CD14-positive monocyte (primary cell): ENCODE data around the gene ZNF76. TPM values are rescaled to one million over a fixed set of nuclear protein-coding genes. Genes with fewer than 3 reads are reported as not detected.
"Not testable (repeated sequence)": the region's sequence is repeated elsewhere in the genome, so short reads cannot be mapped to it uniquely, and the experiment has no call there.

Experiments used
- DNase-seq, 3 donors: peaks; one replicate each; pipeline ENCODE4 v3.0.0-alpha.2; 2011 to 2022
- H2AFZ ChIP-seq: 2 replicates; pipeline ENCODE4 v1.6.0; 2012; ENCODE audit warnings: mild to moderate bottlenecking, low read depth, low read length, inconsistent platforms; ENCODE audit not compliant: insufficient read depth, poor library complexity, severe bottlenecking
- H3K27ac ChIP-seq, 2 donors: 1 replicate in 1 of 2; 2 replicates in 1 of 2; pipeline ENCODE4 v1.5.1; 2012 to 2013; ENCODE audit warnings: low read length in 2 of 2, control low read depth in 1 of 2, inconsistent platforms in 1 of 2, low read depth in 1 of 2, mild to moderate bottlenecking in 1 of 2
- H3K27me3 ChIP-seq, 2 donors: one replicate each; pipeline versions ENCODE4 v1.6.0 to v1.6.1; 2011 to 2013; ENCODE audit warnings: low read length in 2 of 2; ENCODE audit not compliant: control insufficient read depth in 2 of 2, insufficient read depth in 2 of 2
- H3K36me3 ChIP-seq, 2 donors: replicated peaks in 1 of 2; 1 replicate in 1 of 2; 2 replicates in 1 of 2; pipeline versions ENCODE4 v1.5.1 to v1.6.1; 2012 to 2013; ENCODE audit warnings: low read length in 2 of 2, control low read depth in 1 of 2, inconsistent platforms in 1 of 2, mild to moderate bottlenecking in 1 of 2; ENCODE audit not compliant: insufficient read depth in 2 of 2, control insufficient read depth in 1 of 2
- H3K4me1 ChIP-seq, 2 donors: 1 replicate in 1 of 2; 2 replicates in 1 of 2; pipeline versions ENCODE4 v1.5.1 to v1.6.1; 2012 to 2013; ENCODE audit warnings: low read length in 2 of 2, control low read depth in 1 of 2, inconsistent platforms in 1 of 2, mild to moderate bottlenecking in 1 of 2, moderate library complexity in 1 of 2; ENCODE audit not compliant: insufficient read depth in 2 of 2, control insufficient read depth in 1 of 2
- H3K4me2 ChIP-seq: replicated peaks from 2 replicates; pipeline ENCODE3; 2012; ENCODE audit warnings: low read length, moderate library complexity, mild to moderate bottlenecking; ENCODE audit not compliant: poor library complexity, severe bottlenecking; ENCODE audit errors: extremely low read depth
- H3K4me3 ChIP-seq, 3 experiments: fragments of 200-600 bp in 1 of 3; sonication (generic) in 1 of 3; replicated peaks in 1 of 3; 1 replicate in 2 of 3; 2 replicates in 1 of 3; pipeline ENCODE4 v1.5.1; 2011 to 2013; ENCODE audit warnings: low read length in 3 of 3, mild to moderate bottlenecking in 3 of 3, control low read depth in 2 of 3, low read depth in 2 of 3, inconsistent platforms in 1 of 3, moderate library complexity in 1 of 3
- H3K79me2 ChIP-seq: 2 replicates; pipeline ENCODE4 v1.6.0; 2012; ENCODE audit warnings: mild to moderate bottlenecking, control low read depth, inconsistent platforms, low read length, moderate library complexity; ENCODE audit not compliant: insufficient read depth
- H3K9ac ChIP-seq: 2 replicates; pipeline ENCODE4 v1.6.0; 2017; ENCODE audit warnings: low read length, mild to moderate bottlenecking; ENCODE audit not compliant: insufficient read depth, poor library complexity, severe bottlenecking
- H3K9me3 ChIP-seq, 2 donors: replicated peaks in 1 of 2; 1 replicate in 1 of 2; 2 replicates in 1 of 2; pipeline versions ENCODE4 v1.5.1 to v1.6.1; 2012 to 2013; ENCODE audit warnings: low read length in 2 of 2, control low read depth in 1 of 2; ENCODE audit not compliant: control insufficient read depth in 1 of 2, insufficient read depth in 1 of 2
- H4K20me1 ChIP-seq: 2 replicates; pipeline ENCODE4 v1.6.0; 2012; ENCODE audit warnings: mild to moderate bottlenecking, low read length, control low read depth, moderate library complexity; ENCODE audit not compliant: insufficient read depth
- H3K27ac Mint-ChIP-seq, 7 donors: one replicate each; pipeline ENCODE4 v1.8.0; 2020; ENCODE audit warnings: mild to moderate bottlenecking in 7 of 7, mixed read lengths in 7 of 7, moderate library complexity in 6 of 7, inconsistent platforms in 2 of 7
- H3K27me3 Mint-ChIP-seq, 3 donors: one replicate each; pipeline ENCODE4 v1.8.0; 2021 to 2022; ENCODE audit warnings: low read depth in 3 of 3, mild to moderate bottlenecking in 3 of 3, mixed read lengths in 3 of 3, moderate library complexity in 3 of 3, inconsistent platforms in 1 of 3
- H3K36me3 Mint-ChIP-seq, 2 donors: one replicate each; pipeline ENCODE4 v1.8.0; 2020; ENCODE audit warnings: mixed read lengths in 2 of 2, inconsistent platforms in 1 of 2, mild to moderate bottlenecking in 1 of 2
- H3K4me1 Mint-ChIP-seq: one replicate; pipeline ENCODE4 v1.8.0; 2020; ENCODE audit warnings: mild to moderate bottlenecking, mixed read lengths
- H3K4me3 Mint-ChIP-seq, 2 donors: one replicate each; pipeline ENCODE4 v1.8.0; 2020; ENCODE audit warnings: mild to moderate bottlenecking in 2 of 2, mixed read lengths in 2 of 2, moderate library complexity in 1 of 2
- H3K9me3 Mint-ChIP-seq, 7 donors: one replicate each; pipeline ENCODE4 v1.8.0; 2020 to 2022; ENCODE audit warnings: mixed read lengths in 7 of 7, mild to moderate bottlenecking in 6 of 7, moderate library complexity in 6 of 7, inconsistent platforms in 2 of 7
- WGBS: methylation state at CpG from one replicate; pipeline ENCODE4 v1.1.5; 2013; ENCODE audit warnings: missing lambda C conversion rate; ENCODE audit not compliant: insufficient coverage; 5-methylcytosine and 5-hydroxymethylcytosine counted together
- intact Hi-C, 2 donors: fragments of 100-400 bp; cut with micrococcal nuclease; formaldehyde crosslinking; loops; one replicate each; pipeline versions ENCODE4 v1.15.0 to v1.15.1; 2023
- polyA plus RNA-seq, 3 donors: library from polyadenylated mRNA; depleted of rRNA in 1 of 3; unstranded in 2 of 3; stranded (reverse) in 1 of 3; fragments of 300-500 nt in 2 of 3; fragments of >200 nt in 1 of 3; fragmentation: Illumina TruSeq in 2 of 3; gene quantifications; 1 replicate in 2 of 3; 2 replicates in 1 of 3; pipeline ENCODE4 v1.2.3, GENCODE V29; 2012 to 2021
- TF ChIP-seq, protein P1 (sequence below): fragments of 200-600 bp; IDR thresholded peaks from one replicate; pipeline ENCODE4 v1.8.0; 2022; ENCODE audit warnings: antibody characterized with exemption, mild to moderate bottlenecking

Gene ZNF76
- polyA plus RNA-seq, 3 donors = 6.8 to 49.7 (median 9.6) TPM

- Mint-ChIP-seq H3K36me3 (peaks cover 40 to 64% of the 10 kb centered on the region in 2 donors), H3K4me3 (no peak overlapping the region), H3K27ac (no peak overlapping the region), H3K27me3 (peaks cover 0 to 2% (median 2%) of the 10 kb centered on the region in 3 donors), H3K9me3 (no peaks in the 10 kb centered on the region), H3K4me1 (peaks cover 55% of the 10 kb centered on the region)
- intact Hi-C loops = no loop called here
- Histone ChIP-seq H3K27ac (peak overlapping the region in 1 of 2 donors; percentile 94), H3K79me2 (peaks cover 78% of the 10 kb centered on the region), H3K4me1 (peaks cover 47% of the 10 kb centered on the region in 2 donors), H3K9me3 (no peaks in the 10 kb centered on the region), H3K4me3 (no peak overlapping the region), H3K36me3 (peaks cover 15 to 43% of the 10 kb centered on the region in 2 donors), H3K4me2 (no peak overlapping the region), H4K20me1 (peaks cover 29% of the 10 kb centered on the region), H3K27me3 (no peaks in the 10 kb centered on the region), H3K9ac (no peak overlapping the region), H2AFZ (no peak overlapping the region)
- WGBS = 80% methylated on average over 1 of the region's 8 CpGs
- TF ChIP-seq, protein P1, sequence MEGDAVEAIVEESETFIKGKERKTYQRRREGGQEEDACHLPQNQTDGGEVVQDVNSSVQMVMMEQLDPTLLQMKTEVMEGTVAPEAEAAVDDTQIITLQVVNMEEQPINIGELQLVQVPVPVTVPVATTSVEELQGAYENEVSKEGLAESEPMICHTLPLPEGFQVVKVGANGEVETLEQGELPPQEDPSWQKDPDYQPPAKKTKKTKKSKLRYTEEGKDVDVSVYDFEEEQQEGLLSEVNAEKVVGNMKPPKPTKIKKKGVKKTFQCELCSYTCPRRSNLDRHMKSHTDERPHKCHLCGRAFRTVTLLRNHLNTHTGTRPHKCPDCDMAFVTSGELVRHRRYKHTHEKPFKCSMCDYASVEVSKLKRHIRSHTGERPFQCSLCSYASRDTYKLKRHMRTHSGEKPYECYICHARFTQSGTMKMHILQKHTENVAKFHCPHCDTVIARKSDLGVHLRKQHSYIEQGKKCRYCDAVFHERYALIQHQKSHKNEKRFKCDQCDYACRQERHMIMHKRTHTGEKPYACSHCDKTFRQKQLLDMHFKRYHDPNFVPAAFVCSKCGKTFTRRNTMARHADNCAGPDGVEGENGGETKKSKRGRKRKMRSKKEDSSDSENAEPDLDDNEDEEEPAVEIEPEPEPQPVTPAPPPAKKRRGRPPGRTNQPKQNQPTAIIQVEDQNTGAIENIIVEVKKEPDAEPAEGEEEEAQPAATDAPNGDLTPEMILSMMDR = no peak
- DNase-seq = peak in 1 of 3 donors; percentile 37
Measured at GRCh38 chr6:35305117-35305516, 45.6 kb downstream of the ZNF76 start.

DNA sequence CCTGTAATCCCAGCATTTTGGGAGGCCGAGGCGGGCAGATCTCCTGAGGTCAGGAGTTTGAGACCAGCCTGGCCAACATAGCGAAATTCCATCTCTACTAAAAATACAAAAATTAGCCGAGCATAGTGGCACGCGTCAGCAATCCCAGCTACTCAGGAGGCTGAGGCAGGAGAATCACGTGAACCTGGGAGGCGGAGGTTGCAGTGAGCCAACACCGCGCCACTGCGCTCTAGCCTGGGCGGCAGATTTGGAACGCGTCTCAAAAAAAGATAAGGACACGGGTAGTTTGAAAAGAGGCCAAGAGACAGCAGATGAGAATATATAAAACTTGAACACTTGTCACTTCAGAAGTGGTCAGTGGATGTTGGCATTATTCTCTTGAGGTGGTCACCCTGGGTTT is 47.6 kb downstream of the ZNF76 start:
- peaks cover 55% of the 10 kb centered on the region for H3K4me1 Mint-ChIP-seq
- H3K27ac Mint-ChIP-seq = peak overlapping the region in 2 of 7 donors; percentile 31 to 50
- H3K9me3 ChIP-seq, H2AFZ ChIP-seq, H3K9me3 Mint-ChIP-seq, H3K4me2 ChIP-seq, H3K4me3 ChIP-seq, H3K27me3 ChIP-seq, H3K27me3 Mint-ChIP-seq, DNase-seq, intact Hi-C loops, H3K27ac ChIP-seq, H3K4me3 Mint-ChIP-seq, H3K9ac ChIP-seq: not testable (repeated sequence)
- peaks cover 44 to 73% of the 10 kb centered on the region in 2 donors for H3K36me3 Mint-ChIP-seq
- peaks cover 32% of the 10 kb centered on the region for H4K20me1 ChIP-seq
- peaks cover 19 to 52% of the 10 kb centered on the region in 2 donors for H3K36me3 ChIP-seq
- peaks cover 47% of the 10 kb centered on the region in 2 donors for H3K4me1 ChIP-seq
- WGBS = 99% methylated on average over 13 of the region's 15 CpGs
- H3K79me2 ChIP-seq = peaks cover 74% of the 10 kb centered on the region

GRCh38 chr6:35308543-35308942 is 49.0 kb downstream of the ZNF76 start:
- WGBS = no CpG with 5 or more reads among the region's 2 CpGs
- intact Hi-C loops, H3K27me3 ChIP-seq, H2AFZ ChIP-seq, H3K27ac ChIP-seq, H3K9me3 ChIP-seq, H3K9ac ChIP-seq, DNase-seq, H3K27me3 Mint-ChIP-seq, H3K4me3 ChIP-seq, H3K4me3 Mint-ChIP-seq, H3K4me2 ChIP-seq, H3K9me3 Mint-ChIP-seq: not testable (repeated sequence)
- Mint-ChIP-seq H3K4me1 (peaks cover 53% of the 10 kb centered on the region), H3K27ac (peak overlapping the region in 1 of 7 donors; percentile 50), H3K36me3 (peaks cover 50 to 81% of the 10 kb centered on the region in 2 donors)
- H3K36me3 ChIP-seq = peaks cover 21 to 57% of the 10 kb centered on the region in 2 donors
- H3K4me1 ChIP-seq = peaks cover 46 to 47% of the 10 kb centered on the region in 2 donors
- H3K79me2 ChIP-seq = peaks cover 73% of the 10 kb centered on the region
- peaks cover 38% of the 10 kb centered on the region for H4K20me1 ChIP-seq
